Skeletal muscle tissue (tissue), 4 donors: Measurements from ENCODE around the gene IL10RB. TPM values are rescaled to one million over a fixed set of nuclear protein-coding genes. Genes with fewer than 3 reads are reported as not detected.

Source experiments
- H3K27ac ChIP-seq: one replicate; pipeline ENCODE4 v1.7.0; 2013; ENCODE audit warnings: mild to moderate bottlenecking, low read depth, low read length, inconsistent platforms
- H3K27me3 ChIP-seq, 3 donors: one replicate each; pipeline ENCODE4 v1.7.0; 2013; ENCODE audit warnings: low read length in 3 of 3; ENCODE audit not compliant: control insufficient read depth in 3 of 3, insufficient read depth in 3 of 3
- H3K36me3 ChIP-seq, 3 donors: one replicate each; pipeline ENCODE4 v1.7.0; 2013; ENCODE audit warnings: low read length in 3 of 3; ENCODE audit not compliant: control insufficient read depth in 3 of 3, insufficient read depth in 3 of 3
- H3K4me1 ChIP-seq, 3 donors: one replicate each; pipeline ENCODE4 v1.7.0; 2013; ENCODE audit warnings: low read length in 3 of 3, mild to moderate bottlenecking in 3 of 3; ENCODE audit not compliant: control insufficient read depth in 3 of 3, insufficient read depth in 3 of 3
- H3K4me3 ChIP-seq, 3 donors: one replicate each; pipeline ENCODE4 v1.7.0; 2013; ENCODE audit warnings: low read length in 3 of 3
- H3K9ac ChIP-seq, 3 donors: one replicate each; pipeline ENCODE4 v1.7.0; 2013; ENCODE audit warnings: low read length in 3 of 3, mild to moderate bottlenecking in 3 of 3, moderate library complexity in 2 of 3, low read depth in 1 of 3
- H3K9me3 ChIP-seq, 3 donors: one replicate each; pipeline ENCODE4 v1.7.0; 2013; ENCODE audit warnings: low read length in 3 of 3; ENCODE audit not compliant: control insufficient read depth in 3 of 3
- total RNA-seq: library from RNA; depleted of rRNA; stranded (reverse); fragments of >200 nt; gene quantifications from one replicate; pipeline ENCODE4 v1.2.3, GENCODE V29; 2014
- donor health status: Osteomylitis.

Gene IL10RB
- total RNA-seq, 1 donor from 2014 or later: 23.0 TPM

DNA sequence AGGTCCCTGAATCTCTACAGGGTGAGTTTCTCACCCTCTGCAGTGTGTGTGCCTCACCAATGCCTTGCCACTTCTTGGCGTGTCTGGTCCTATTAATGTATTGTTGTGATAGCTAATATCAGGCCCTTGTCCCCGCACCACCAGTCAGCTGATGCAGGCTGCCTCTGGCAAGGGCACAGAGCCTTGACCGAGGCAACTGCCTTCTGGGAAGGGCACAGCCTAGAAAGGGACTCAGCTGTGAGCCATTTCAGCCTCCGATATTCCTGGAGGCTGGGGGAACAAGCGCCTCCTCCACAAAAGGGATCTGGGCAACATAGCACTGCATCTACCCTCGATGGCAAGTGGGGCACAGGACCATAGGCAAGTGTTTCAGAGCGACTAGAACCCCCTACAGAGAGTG lies 27.0 kb downstream of the IL10RB start:
- Histone ChIP-seq H3K9me3 (no peaks in the 10 kb centered on the region), H3K27me3 (no peaks in the 10 kb centered on the region), H3K27ac (no peak overlapping the region), H3K36me3 (peaks cover 31 to 37% (median 35%) of the 10 kb centered on the region in 3 donors), H3K9ac (no peak overlapping the region), H3K4me1 (peaks cover 7 to 10% (median 9%) of the 10 kb centered on the region in 3 donors), H3K4me3 (no peak overlapping the region)

DNA sequence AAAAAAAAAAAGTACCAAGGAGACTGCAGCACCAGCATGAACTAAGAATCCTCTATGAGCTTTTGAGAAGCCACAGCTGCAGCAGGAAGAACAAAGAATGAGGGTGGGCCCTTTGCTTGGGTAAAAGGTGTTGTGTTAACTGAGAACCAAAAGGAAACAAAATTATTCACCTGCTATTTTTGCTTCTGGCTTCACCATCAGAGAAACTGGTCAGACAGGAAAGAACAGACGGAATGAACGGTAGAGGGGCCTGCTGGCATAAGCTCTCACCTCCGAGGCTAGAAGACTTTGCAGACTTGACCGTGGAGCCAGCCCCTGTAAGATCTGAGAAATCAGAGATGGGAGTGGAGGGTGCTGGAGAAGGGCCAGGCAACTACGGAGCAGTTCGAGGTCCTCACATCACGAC lies 27.6 kb downstream of the IL10RB start:
- Histone ChIP-seq H3K27me3 (no peaks in the 10 kb centered on the region), H3K36me3 (peaks cover 31 to 35% (median 33%) of the 10 kb centered on the region in 3 donors), H3K9me3 (no peaks in the 10 kb centered on the region), H3K4me1 (peaks cover 3 to 7% (median 6%) of the 10 kb centered on the region in 3 donors), H3K27ac (no peak overlapping the region), H3K9ac (no peak overlapping the region), H3K4me3 (no peak overlapping the region)

DNA sequence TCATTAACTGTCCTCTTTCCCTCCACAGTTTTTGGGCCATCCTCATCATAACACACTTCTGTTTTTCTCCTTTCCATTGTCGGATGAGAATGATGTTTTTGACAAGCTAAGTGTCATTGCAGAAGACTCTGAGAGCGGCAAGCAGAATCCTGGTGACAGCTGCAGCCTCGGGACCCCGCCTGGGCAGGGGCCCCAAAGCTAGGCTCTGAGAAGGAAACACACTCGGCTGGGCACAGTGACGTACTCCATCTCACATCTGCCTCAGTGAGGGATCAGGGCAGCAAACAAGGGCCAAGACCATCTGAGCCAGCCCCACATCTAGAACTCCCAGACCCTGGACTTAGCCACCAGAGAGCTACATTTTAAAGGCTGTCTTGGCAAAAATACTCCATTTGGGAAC lies 30.0 kb downstream of the IL10RB start:
- Histone ChIP-seq H3K36me3 (peaks cover 21 to 27% (median 24%) of the 10 kb centered on the region in 3 donors), H3K4me3 (no peak overlapping the region), H3K9ac (no peak overlapping the region), H3K27ac (no peak overlapping the region), H3K27me3 (no peaks in the 10 kb centered on the region), H3K9me3 (no peaks in the 10 kb centered on the region), H3K4me1 (peaks cover under 1 to 8% (median 3%) of the 10 kb centered on the region in 3 donors)

DNA sequence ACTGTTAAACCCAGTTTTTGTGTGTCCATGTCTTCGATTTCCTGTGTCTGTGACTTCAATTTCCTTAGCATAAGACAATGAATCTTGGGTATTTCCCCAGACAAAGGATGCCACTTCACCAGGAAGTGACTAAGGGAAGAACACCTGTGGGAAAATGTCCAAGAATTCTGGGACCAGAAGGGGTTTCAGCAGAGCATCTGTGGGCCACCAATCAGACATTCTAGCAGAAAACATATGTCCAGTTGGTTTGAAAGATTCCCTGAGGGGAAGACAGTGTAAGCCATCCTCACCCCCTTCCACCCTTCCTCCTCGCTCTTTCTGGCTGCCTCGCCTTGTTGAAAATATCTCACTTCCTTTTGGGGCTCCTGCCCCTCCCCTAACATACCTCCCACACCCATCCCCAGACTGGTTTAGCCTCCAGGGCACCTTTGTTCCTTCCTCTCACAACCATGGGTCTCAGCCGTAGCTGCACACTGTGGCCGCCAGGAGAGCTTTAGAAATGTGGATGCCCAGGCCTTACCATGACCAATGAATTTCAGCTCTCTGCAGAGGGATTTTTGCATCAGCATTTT lies 33.1 kb downstream of the IL10RB start:
- Histone ChIP-seq H3K4me3 (no peak overlapping the region), H3K36me3 (peaks cover 5 to 7% (median 6%) of the 10 kb centered on the region in 3 donors), H3K4me1 (peaks cover 3 to 8% (median 4%) of the 10 kb centered on the region in 3 donors), H3K27me3 (no peaks in the 10 kb centered on the region), H3K9ac (no peak overlapping the region), H3K9me3 (no peaks in the 10 kb centered on the region), H3K27ac (peak overlapping the region; percentile 25)

DNA sequence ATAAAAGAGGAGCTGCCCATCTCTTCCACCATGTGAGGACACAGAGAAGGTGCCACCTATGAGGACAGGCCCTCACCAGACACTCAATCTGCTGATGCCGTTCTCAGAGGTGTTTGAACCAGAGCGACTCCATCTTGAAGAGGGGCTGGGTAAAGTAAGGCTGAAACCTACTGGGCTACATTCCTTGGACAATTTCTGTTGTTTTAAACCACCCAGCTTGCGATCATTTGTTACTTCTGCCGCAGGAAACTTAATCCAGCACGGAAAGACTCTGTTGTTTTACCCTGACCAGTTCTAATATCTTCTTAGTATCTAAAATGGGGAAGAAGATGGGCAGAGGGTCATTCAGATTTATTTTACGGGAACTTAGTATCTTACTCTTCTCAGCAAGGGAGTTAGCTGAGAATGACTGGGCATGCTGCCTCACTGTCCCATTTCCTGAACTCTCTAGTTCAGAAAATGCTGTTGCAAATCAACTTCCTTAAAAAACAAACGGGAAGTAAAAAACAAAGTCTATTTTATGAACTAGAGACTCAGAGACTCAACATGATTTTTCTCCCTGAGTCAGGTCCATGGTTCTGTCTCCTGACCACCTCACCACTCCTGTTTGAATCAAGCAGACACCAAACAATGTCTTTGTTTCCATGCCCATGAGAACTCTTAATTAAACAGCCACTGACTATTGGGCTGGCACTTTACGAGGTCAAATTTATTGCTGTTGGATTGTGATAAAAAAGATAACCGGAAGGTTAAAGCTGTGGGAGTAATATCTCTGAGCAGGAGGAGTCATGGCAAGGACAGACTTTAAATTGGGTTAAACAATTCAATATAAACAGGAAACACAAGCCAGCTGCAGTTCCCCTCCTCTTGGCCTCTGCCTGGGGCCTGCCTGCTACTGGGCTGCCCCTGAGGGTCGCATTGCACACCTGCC lies 34.8 kb downstream of the IL10RB start:
- Histone ChIP-seq H3K27ac (peak overlapping the region; percentile 73), H3K9ac (no peak overlapping the region), H3K36me3 (peaks cover 0 to 5% (median 5%) of the 10 kb centered on the region in 3 donors), H3K4me1 (peaks cover 3 to 8% (median 4%) of the 10 kb centered on the region in 3 donors), H3K4me3 (no peak overlapping the region), H3K27me3 (no peaks in the 10 kb centered on the region), H3K9me3 (no peaks in the 10 kb centered on the region)

DNA sequence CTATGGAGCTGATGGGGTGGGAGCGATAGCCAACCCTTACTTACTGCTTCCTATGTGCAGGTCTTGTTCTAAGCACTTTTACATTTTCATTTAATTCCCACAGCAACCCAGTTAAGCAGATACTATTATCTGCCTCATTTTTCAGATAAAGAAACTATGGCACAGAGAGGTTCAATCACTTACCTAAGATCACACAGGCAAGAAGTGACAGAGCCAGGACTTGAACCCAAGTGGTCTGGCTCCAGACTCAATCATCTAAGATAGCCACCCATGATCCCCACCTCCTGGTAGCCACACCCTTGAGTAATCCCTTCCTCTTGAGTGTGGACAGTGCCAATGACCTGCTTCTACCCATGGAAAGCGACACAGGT lies 35.5 kb downstream of the IL10RB start:
- Histone ChIP-seq H3K4me1 (peaks cover 3 to 8% (median 4%) of the 10 kb centered on the region in 3 donors), H3K27me3 (no peaks in the 10 kb centered on the region), H3K27ac (peak overlapping the region; percentile 73), H3K9me3 (no peaks in the 10 kb centered on the region), H3K4me3 (no peak overlapping the region), H3K36me3 (peaks cover 0 to 3% (median 0%) of the 10 kb centered on the region in 3 donors), H3K9ac (no peak overlapping the region)

DNA sequence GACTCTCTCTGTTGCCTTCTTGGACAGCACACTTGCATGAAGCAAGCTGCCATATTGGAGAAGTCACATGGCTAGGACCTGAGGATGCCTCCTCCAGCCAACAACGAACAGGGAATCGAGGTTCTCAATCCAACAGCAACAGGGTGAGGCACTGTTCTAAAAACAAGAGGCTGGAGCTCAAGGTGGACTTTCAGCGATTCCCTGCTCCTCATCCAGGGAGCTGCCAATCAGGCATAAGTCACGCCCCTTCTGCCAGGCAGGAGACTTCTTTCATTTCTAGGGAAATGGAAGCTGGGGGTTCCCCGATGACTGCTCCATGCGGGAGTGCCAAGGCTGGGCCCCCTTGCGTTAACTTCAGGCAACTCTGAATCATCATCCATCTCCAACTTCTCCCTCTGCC lies 35.9 kb downstream of the IL10RB start:
- Histone ChIP-seq H3K27ac (peak overlapping the region; percentile 73), H3K4me3 (no peak overlapping the region), H3K4me1 (peaks cover 3 to 8% (median 4%) of the 10 kb centered on the region in 3 donors)

DNA sequence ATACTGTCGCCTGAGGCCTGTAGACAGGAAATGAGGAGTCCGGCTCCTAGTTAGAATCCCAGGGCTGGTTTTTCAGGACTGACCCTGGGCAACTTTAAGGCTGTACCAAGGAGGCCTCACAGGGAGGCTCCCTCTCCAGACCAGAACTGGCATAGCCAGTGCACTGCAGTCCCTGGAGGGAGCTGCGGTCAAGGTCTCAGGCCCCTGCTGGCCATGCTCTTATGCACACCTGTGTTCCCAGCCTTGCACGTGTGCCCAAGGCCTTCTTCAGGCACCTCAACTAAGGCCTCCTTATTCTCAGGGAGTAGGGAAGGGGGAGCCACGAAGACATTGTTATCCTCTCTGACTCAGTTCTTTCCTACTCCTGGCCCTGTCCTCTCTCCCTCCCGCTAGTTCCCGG lies 36.6 kb downstream of the IL10RB start:
- Histone ChIP-seq H3K4me1 (peaks cover 3 to 8% (median 4%) of the 10 kb centered on the region in 3 donors), H3K36me3 (no peaks in the 10 kb centered on the region), H3K9me3 (no peaks in the 10 kb centered on the region), H3K9ac (no peak overlapping the region), H3K27ac (no peak overlapping the region), H3K4me3 (no peak overlapping the region), H3K27me3 (no peaks in the 10 kb centered on the region)

More for the DNA sequence above, 35.9 kb downstream of the IL10RB start:
- Histone ChIP-seq H3K27me3 (no peaks in the 10 kb centered on the region), H3K9me3 (no peaks in the 10 kb centered on the region), H3K9ac (no peak overlapping the region), H3K36me3 (no peaks in the 10 kb centered on the region)

DNA sequence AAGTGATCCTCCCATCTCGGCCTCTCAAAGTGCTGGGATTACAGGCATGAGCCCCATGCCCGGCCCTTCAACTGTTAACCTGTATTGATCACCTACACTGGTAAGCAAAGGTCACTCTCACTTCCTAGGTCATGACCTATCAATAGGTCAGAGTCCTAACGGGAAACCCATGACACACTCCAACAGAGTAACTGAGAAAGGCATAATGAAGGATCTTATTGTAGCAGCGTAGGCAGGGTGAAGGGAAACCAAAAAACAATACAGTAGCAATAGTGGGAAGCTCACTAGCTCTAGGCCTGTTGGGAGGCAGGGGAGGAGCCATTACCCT lies 39.1 kb downstream of the IL10RB start:
- Histone ChIP-seq H3K4me1 (peaks cover 3 to 4% (median 4%) of the 10 kb centered on the region in 3 donors), H3K27ac (no peak overlapping the region), H3K27me3 (no peaks in the 10 kb centered on the region), H3K9me3 (no peaks in the 10 kb centered on the region), H3K36me3 (no peaks in the 10 kb centered on the region), H3K9ac (no peak overlapping the region), H3K4me3 (no peak overlapping the region)

DNA sequence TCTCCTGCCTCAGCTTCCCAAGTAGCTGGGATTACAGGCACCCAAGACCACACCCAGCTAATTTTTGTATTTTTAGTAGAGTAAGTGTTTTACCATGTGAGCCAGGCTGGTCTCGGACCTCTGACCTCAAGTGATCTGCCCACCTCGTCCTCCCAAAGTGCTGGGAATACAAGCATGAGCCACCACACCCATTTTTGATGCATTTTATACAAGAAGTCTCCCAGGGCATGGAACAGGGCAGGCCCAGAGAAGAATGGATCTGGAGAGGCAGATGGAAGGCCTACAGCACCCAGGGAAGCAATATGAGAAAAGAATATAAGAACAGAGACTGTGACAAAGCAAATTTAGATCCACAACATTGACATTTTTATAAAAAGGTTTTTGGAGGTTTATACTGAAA lies 39.8 kb downstream of the IL10RB start:
- no peak overlapping the region for H3K27ac ChIP-seq

More for the DNA sequence above, 39.8 kb downstream of the IL10RB start:
- Histone ChIP-seq H3K9me3 (no peaks in the 10 kb centered on the region), H3K36me3 (no peaks in the 10 kb centered on the region), H3K4me1 (peaks cover 0 to 4% (median 0%) of the 10 kb centered on the region in 3 donors), H3K4me3 (no peak overlapping the region), H3K27me3 (no peaks in the 10 kb centered on the region), H3K9ac (no peak overlapping the region)
